ENCODE measurements around the gene RELL1.

The RELL1 gene

GRCh38 chr4:37561803-37562207 is 124.4 kb downstream of the RELL1 start:
- no peak overlapping the region for H3K27ac ChIP-seq (ENCODE audit: insufficient read depth, low read length, poor library complexity, severe bottlenecking)
- DNase-seq, result no peak

GRCh38 chr4:37561196-37561802 is 124.9 kb downstream of the RELL1 start:
- H3K4me3 ChIP-seq (ENCODE audit: insufficient read depth, low read depth, low read length, poor library complexity, severe bottlenecking), result no peak overlapping the region
- no peak overlapping the region for H3K27ac ChIP-seq (ENCODE audit: insufficient read depth, low read length, poor library complexity, severe bottlenecking)
- no peaks in the 10 kb centered on the region for H3K27me3 ChIP-seq (replicated peaks; ENCODE audit: control insufficient read depth, insufficient read depth, low read length, poor library complexity, severe bottlenecking)
- no peak for DNase-seq
- H3K36me3 ChIP-seq (ENCODE audit: control insufficient read depth, insufficient read depth, low read length), result no peaks in the 10 kb centered on the region
- H3K4me1 ChIP-seq (ENCODE audit: control insufficient read depth, insufficient read depth, low read length, poor library complexity, severe bottlenecking), result no peaks in the 10 kb centered on the region
- no peaks in the 10 kb centered on the region for H3K9me3 ChIP-seq (ENCODE audit: control insufficient read depth, low read length)

More at GRCh38 chr4:37561803-37562207, 124.4 kb downstream of the RELL1 start:
- Histone ChIP-seq H3K36me3 (ENCODE audit: control insufficient read depth, insufficient read depth, low read length) (no peaks in the 10 kb centered on the region), H3K9me3 (ENCODE audit: control insufficient read depth, low read length) (no peaks in the 10 kb centered on the region), H3K4me3 (ENCODE audit: insufficient read depth, low read depth, low read length, poor library complexity, severe bottlenecking) (no peak overlapping the region), H3K27me3 (replicated peaks; ENCODE audit: control insufficient read depth, insufficient read depth, low read length, poor library complexity, severe bottlenecking) (no peaks in the 10 kb centered on the region), H3K4me1 (ENCODE audit: control insufficient read depth, insufficient read depth, low read length, poor library complexity, severe bottlenecking) (no peaks in the 10 kb centered on the region)
